HG03045 (cell line): ENCODE results near the gene UBXN4.
"Not testable (repeated sequence)": the region's sequence is repeated elsewhere in the genome, so short reads cannot be mapped to it uniquely, and the experiment has no call there.

Source experiments
- ATAC-seq: cut with Tn5 transposase; IDR thresholded peaks from one replicate; pipeline ENCODE4 v1.9.1; 2021; ENCODE audit warnings: mild to moderate bottlenecking, moderate library complexity; ENCODE audit not compliant: unreplicated experiment

The UBXN4 gene

DNA sequence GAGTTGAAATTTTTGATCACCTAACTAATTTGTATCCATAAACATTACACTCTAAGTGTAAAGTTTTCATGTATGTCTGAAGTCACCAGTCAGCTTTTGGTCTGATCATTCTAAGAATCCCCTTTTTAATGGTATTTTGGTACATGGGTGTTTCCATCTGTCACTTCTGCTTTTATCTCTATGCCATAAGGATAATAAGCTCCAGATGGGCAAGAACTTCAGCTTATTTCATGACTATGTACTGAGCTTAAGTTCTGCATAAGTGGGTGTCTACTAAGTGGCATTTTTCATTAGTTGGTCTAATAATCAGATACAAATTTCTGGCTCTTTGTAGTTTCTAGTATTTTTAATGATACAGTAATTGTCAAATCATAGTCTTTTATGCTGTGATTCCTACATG lies 20.4 kb downstream of the UBXN4 start:
- ATAC-seq, result no peak

DNA sequence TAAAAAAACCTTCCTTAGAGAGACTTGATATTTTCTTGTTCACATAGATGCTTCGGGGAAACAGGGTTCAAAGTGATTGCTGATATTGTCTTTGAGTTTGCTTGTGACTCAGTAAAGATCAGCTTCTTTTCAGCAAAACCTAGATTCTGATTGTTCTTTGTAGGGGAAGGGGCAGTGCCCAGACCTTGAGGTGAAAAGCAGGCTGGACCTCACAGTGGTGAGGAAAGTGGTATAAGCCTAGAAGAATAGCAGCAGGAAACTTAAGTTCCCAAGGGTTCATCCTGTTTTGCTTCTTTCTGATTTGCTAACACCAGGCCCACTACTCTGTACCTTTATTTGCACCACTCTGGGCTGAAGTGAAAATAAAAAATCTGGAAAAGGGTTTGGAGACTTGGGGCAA lies 20.9 kb downstream of the UBXN4 start:
- ATAC-seq, result no peak

DNA sequence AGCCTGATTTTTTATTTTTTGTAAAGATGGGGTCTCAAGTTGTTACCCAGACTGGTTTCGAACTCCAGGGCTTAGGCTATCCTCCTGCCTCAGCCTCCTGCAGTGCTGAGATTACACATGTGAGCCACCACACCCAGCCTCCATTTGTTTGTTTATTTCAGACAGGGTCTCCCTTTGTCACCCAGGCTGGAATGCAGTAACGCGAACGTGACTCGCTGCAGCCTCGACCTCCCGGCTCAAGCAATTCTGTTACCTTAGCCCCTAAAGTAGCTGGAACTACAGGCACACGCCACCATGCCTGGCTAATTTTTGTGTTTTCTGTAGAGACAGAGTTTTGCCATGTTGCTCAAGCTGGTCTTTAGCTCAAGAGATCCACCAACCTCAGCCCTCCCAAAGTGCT lies 27.2 kb downstream of the UBXN4 start:
- ATAC-seq, result no peak

DNA sequence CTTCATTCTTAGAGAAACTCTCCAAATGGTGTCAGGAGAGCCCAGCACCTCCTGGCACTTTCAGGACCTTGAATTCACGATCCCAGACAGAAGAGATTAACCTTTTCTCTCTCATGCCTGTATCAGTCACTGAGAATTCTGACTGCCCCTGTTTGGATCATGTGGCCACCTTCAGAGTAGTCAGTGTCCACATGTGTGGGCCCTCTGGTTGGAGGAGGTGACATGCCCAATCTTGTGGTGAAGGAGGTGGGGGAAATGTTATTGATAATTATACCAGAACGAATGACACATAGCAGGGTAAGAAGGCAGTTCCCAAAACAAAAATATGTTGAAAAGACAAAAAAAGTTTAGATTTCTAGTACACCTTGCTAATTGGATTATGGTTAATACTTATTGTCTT lies 31.7 kb downstream of the UBXN4 start:
- no peak for ATAC-seq

DNA sequence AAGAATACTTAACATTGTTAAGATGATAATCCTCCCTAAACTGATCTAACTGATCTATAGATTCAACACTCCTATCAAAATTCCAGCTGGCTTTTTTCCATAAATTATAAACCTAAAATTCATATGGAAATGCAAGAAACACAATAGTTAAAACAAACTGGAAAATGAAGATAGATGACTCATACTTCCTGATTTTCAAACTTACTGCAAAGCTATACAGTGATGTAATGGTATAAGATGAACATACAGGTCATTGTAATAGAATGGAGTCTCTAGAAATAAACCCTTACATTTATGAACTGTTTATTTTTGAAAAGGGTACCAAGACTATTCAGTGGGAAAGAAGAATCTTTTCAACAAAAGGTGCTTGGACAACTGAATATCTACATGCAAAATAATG lies 32.3 kb downstream of the UBXN4 start:
- ATAC-seq, result no peak

DNA sequence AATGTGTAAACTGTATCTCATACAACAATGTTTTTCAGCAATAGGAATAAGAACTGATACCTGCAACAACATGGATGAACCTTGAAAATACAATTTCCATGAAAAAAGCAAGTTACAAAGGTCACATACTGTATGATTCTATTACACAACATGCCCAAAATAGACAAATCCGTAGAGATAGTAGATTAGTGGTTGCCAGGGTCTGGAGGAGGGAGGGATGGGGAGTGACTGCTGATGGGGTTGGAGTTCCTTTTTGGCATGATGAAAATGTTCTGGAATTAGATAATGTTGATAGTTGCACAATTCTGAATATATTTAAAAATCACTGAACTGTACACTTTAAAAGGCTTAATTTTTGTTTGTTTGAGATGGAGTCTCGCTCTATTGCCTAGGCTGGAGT lies 33.8 kb downstream of the UBXN4 start:
- ATAC-seq, result no peak

DNA sequence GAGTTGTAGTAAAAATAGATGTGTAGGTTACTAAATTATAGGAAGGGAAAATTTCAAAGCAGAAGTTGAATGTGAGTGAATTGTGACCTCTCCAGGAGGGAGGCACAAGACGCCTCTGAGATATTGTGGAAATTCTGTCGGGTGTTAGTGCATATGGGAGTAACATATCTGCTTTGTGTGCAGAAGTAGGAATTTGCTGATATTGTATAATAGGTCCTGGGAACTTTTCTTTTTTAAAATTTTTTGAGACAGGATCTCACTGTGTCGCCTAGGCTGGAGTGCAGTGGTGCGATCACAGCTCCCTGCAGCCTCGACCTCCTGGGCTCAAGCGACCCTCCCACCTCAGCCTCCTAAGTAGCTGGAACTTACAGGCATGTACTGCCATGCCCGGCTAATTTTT lies 34.7 kb downstream of the UBXN4 start:
- no peak for ATAC-seq

DNA sequence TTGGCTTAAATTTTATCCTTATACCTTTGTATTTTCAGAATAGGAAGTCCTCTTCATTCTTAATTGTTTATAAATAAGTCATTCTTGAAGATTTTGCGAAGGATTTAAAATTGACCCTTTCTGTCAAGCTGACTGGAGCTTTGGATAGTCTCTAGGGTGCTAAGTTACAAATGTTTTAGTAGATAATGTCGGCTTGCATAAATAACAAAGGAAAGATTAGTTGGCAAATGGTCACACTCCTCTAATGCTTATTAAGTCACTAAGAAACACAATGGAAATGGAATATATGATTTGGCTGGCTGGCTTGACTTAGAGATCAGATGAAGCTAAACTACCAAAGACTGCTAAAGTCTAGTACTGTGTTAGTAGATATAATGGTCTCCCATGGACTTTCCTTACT lies 40.6 kb downstream of the UBXN4 start:
- no peak for ATAC-seq

DNA sequence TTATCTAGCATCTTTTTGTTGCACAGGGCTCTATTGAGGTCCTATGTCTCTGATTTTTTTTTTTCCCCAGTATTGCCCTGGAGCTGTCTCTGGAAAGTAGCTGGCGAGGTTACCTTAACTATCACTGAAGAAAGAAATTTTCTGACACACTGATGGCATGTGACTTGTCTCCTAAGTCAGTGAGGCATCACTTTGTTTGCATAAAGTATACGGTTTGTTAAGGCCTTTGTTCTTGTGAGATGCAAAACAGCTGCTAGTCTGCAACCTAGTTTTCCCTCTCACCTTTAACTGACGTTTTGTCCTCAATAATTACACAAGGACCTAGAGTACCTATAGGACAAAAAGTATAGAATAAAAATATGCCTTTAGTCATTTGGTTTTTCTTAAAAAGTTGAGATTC lies 41.8 kb downstream of the UBXN4 start:
- no peak for ATAC-seq

DNA sequence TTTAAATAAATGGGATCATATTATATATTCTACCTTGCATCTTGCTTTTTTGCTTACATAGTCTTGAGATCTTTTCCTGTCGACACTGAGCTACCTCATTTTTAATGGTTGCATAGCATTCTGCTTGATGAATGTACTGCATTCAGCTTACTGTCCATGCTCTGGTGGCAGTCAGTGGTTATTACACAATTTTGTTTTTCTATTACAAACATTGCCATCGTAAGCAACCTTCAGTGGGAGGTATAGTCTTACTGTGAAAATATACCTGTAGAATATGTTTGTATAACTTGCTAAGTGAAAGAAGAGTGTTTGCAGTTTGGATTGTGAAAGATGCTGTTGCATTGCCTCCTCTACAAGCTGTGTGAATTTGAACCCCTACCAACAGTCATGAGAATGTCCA lies 43.4 kb downstream of the UBXN4 start:
- ATAC-seq, result no peak

DNA sequence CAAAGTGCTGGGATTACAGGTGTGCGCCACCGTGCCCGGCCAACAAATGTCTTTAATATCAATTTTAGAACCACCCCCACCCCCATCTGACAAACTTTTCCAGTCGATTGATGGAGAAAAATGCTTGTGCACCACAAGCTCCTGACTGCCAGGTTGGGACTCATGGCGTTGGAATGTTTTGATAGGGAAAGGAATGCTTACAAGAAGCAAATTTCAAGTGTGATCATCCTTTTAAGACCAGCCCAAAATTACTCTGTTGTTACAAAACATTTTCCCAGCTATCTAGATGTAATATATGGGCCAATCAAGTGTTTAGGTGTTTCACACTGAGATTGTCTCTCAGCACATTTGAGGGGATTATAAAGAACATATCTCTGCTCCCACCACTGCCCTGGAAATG lies 45.2 kb downstream of the UBXN4 start:
- no peak for ATAC-seq

DNA sequence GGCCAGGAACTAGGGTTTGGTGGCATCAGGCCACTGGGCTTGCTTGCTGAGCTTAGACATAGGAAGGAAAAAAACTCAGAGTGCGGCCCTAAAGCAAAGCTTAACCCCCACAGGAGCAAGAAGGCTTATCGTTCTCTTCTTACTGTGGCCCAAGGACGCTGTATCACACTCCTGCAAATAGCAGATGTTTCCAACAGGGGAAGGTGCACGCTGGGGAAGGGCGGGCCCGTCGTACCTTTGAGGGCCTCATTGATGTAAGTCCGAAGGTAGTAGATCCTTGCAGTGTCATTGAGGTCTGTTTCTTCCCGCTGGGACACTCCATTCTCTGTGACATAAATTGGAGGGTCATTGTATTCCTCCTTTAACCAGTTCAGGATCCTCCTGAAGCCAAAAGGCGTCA lies 48.8 kb downstream of the UBXN4 start:
- ATAC-seq, result no peak

DNA sequence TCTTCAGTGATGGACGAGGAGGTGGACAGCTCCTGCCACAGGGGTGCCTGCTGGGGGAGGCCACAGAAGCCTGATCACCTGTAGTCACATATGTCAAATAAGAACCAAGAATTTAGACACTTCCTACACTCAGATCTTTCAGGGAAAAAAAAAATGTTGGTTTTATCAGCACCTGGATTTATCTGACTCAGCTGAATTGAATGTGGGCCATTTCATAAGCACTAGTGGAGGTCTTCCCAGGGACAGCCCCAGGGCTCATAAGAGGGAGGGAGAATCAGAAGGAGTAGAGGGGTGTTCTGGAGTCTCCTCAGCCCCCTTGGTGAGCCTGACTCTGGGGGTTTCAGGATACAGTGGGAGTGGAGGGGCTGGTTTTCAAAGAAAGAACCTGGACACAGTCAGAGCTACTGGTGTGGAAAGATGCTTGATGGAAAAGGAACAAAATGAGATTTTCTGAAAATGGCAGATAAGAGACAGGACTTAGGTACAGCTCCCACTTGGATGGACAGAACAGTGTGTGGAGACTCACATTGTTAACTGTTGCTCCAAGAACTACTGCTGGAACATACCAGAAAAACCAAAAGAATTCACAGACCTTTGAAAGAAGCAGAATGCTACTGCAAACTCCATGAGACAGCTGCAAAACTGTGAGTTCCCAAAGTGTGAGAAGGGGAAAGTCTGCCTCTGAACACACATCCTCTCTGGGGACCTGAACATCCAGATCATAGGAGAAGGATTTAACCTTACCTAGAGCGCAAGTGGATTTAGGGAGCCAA lies 49.9 kb downstream of the UBXN4 start:
- no peak for ATAC-seq

DNA sequence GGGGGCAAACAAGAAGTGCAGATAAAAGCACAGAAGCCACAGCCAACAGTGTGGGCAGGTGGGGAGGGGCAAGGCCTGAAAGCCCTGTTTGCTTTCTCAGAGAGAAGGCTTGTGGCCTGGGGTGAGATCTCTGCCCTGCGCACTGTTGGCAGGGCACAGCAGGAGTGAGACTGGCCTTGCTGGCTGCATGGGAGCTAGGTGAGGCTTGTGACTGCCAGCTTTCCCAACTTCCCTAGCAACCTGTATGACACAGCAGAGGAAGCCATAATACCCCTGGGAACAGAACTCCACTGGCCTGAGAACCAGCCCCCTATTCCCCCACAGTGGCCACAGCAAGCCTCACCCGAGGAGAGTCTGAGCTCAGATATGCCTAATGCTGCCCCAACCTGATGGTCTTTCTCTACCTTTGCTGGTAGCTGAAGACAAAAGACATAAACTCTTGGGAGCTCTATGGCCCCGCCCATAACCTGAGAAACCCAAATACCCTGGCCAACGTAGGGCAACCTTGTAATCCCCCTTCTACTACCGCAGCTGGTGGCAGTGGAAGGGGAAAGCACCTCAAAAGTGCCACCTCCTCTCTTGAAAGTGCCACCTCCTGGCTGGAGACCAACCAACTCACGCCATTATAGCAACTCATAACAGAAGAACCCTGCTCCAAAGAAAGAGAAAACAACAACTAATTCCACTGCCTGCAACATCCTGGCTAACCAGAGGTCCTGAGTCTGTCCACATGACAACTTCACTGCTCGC lies 50.9 kb downstream of the UBXN4 start:
- no peak for ATAC-seq

DNA sequence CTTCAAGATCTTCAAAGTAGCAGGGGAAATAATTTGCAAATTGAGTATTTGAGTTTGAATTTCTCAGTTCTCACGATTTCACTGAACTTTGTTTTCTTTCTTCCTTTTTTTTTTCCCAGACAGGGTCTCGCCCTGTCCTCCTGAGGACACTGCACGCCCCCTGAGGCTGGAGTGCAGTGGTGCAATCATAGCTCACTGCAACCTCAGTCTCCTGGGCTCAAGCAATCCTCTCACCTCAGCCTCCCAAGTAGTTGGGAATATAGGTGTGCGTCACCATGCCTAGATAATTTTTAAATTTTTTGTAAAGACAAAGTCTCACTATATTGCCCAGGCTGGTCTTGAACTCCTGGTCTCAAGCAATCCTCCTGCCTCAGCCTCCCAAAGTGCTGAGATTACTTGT lies 54.0 kb downstream of the UBXN4 start:
- not testable (repeated sequence) for ATAC-seq

DNA sequence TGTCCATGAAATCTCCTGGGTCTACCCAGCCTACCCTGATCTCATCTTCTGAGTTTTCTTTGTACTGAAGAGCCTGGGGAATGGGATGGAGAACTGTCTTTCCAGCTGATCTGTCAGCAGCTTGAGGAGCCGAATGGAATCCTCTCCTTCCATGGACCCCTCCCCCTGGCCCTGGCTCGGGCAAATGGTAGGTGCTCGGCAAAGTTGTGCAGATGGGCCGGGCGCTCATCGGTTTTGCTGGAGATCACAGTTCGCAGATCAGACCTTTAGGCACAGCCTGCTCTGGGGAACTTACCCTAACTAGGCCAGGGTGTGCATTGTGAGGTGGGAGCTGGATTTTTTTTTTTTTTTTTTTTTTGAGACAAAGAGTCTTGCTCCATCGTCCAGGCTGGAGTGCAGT lies 55.0 kb downstream of the UBXN4 start:
- no peak for ATAC-seq

DNA sequence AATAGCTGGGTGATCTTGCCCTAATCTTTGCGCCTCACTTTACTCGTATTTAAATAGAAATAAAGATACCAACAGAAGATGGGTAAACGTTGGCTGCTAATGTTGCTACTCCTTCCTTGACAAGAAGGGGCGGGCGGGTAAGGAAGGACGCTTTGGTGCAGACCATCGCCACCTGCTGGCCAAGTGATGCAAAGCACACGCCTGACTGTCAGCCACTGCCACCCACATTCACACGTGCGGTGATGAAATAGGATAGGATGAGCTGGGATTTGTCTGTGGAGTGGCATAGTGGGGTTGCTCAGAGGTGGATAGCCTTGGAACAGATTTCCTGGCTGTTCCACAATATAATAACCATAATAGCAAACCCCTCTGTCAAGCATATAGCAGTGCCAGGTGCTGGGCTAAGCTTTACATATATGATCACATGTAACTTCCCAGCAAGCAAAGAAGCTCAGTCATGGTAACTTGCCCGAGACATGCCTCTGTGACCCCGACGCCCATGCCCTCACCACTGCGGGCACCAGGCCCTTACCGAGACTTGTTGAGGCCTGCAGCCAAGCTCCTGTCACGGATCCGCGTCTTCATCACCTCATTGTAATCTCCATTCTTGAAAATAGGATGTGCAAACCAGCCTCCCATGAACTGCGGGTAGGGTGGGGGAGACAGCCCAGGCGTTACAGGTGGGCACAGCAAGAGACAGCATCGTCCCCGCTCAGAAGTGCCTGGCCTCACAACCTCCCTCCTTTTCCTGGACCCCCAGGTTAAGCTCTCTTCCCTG lies 56.0 kb downstream of the UBXN4 start:
- ATAC-seq, result peak; percentile 59

DNA sequence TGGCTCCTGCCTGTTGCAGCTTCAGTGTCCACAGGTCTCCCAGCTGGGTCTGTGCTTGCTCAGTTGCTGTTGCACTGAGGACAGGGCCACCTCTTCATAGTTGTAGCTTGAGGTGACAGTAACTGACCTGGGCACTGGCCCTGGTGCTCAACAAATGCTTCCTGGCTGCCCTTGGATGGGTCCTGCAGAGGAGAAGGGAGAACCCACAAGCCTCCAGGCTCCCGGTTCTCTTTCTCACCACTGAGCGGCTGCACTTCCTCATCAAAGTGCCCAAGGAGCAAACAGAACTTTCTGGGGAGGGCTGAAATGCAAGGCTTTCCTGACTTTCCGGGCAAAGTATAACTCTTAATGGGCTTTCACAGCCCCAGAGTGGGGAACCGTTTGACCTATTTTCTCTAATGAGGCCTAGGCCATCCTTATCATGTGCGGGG lies 56.6 kb downstream of the UBXN4 start:
- no peak for ATAC-seq

DNA sequence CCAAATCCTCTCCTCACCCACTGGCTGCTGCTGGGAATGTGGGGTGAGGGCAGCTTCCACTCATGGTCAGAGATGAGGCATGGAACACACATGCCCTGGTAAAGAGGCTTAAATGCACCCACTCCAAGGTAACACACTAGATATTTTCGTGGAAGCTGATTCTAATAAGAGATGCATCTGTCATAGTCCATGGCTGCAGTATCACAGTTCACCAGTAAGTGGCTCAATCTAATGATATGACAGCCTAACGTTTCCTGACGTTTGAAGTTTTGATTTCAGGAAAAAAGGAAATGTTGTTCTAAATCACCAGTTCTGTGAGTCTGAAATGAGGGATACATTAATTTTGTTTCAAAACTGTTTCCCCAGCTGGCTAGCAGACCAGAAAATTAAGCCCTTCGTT lies 57.1 kb downstream of the UBXN4 start:
- ATAC-seq, result no peak

DNA sequence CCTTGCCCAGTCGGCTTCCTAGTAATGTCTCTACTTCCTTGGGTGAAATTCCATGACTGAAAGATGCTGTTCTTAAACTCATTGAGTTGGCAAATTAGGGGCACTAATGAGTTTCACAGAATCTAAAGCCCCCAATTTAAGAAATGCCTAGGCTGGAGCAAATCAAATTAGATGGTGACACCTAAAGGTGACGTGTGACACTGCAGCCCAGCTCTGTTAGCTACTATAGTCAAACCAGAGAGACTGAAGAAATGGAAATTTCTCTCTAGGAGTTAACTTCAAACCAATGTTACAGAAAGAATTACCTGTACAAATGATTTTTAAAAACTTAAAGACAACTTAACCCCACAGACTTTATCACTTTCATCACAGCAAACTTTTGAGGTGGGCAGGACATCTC lies 58.1 kb downstream of the UBXN4 start:
- ATAC-seq, result no peak

DNA sequence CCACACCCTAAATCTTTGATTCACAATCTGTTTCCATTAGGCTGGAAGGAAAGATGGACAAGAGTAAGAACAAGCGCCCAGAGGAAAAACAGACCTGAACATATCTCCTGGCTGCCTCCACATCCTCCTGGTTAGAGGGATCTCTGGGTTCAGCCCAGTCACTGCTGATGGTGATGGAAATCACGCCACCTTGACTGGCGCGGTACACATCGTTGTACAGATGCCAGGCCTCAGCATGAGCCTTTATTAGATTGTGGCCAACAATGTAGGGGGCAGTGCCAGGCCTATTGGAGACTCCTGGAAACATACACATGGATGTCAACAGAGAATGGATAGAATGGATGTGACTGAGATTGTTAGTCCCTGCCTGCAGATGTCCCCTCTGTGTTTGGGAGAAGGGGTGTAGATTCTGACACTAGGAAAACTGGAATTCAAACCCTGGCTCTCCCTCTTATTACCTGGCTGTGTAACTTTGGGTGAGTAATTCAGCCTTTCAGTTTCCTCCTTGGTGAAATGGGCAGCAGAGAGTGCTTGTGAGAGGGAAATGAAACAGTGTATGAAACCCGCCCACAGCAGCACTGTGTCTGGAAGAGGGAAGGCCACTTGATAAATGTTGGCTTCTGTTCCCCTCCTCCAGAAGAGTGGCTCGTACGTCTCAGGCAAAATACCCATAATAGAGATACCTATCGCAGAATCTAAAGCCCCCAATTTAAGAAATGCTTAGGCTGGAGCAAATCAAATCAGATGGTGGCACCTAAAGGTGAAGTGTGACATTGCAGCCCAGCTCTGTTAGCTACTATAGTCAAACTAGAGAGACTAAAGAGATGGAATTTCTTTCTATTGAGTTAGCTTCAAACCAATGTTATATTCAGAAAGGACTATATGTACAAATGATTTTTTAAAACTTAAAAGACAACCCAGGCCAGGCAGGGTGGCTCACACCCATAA lies 59.1 kb downstream of the UBXN4 start:
- no peak for ATAC-seq
